CD4-positive, alpha-beta memory T cell (primary cell): ENCODE results near the gene C1orf94. TPM values are rescaled to one million over a fixed set of nuclear protein-coding genes. Genes with fewer than 3 reads are reported as not detected.

Source experiments
- CTCF ChIA-PET: fragments of 350-600 bp; sonication (Branson Sonifier 250); formaldehyde crosslinking; loops from one replicate; lab custom pipeline; 2021; ENCODE audit warnings: inconsistent platforms; ENCODE audit not compliant: partially characterized antibody; lab: Charles Lee
- POLR2A ChIA-PET: fragments of 350-600 bp; sonication (Branson Sonifier 250); formaldehyde crosslinking; loops from one replicate; lab custom pipeline; 2021; ENCODE audit not compliant: partially characterized antibody; lab: Charles Lee
- DNase-seq, 5 donors: peaks; one replicate each; pipeline versions ENCODE4 v3.0.0 to v3.0.0-alpha.2; 2020 to 2022; ENCODE audit warnings: mixed read lengths in 1 of 5
- H3K27ac ChIP-seq: one replicate; pipeline ENCODE4 v1.7.0; 2013; ENCODE audit warnings: low read depth, low read length
- H3K27me3 ChIP-seq: 2 replicates; pipeline ENCODE4 v1.7.0; 2013; ENCODE audit warnings: mild to moderate bottlenecking, low read length, moderate library complexity; ENCODE audit not compliant: insufficient read depth
- H3K36me3 ChIP-seq: 2 replicates; pipeline ENCODE4 v1.7.0; 2013; ENCODE audit warnings: mild to moderate bottlenecking, low read length, moderate library complexity; ENCODE audit not compliant: insufficient read depth
- H3K4me1 ChIP-seq: 2 replicates; pipeline ENCODE4 v1.7.0; 2013; ENCODE audit warnings: mild to moderate bottlenecking, low read length, moderate library complexity; ENCODE audit not compliant: insufficient read depth
- H3K4me3 ChIP-seq, 2 donors: one replicate each; pipeline ENCODE4 v1.7.0; 2013; ENCODE audit warnings: low read length in 2 of 2, mild to moderate bottlenecking in 1 of 2
- H3K9me3 ChIP-seq, 2 donors: one replicate each; pipeline ENCODE4 v1.7.0; 2013; ENCODE audit warnings: low read length in 2 of 2, control low read depth in 1 of 2; ENCODE audit not compliant: control insufficient read depth in 1 of 2
- H3K27ac Mint-ChIP-seq, 7 donors: one replicate each; pipeline ENCODE4 v1.8.0; 2020 to 2021; ENCODE audit warnings: mixed read lengths in 7 of 7, mild to moderate bottlenecking in 6 of 7, inconsistent platforms in 3 of 7, moderate library complexity in 3 of 7
- H3K27me3 Mint-ChIP-seq, 2 donors: one replicate each; pipeline ENCODE4 v1.8.0; 2020 to 2021; ENCODE audit warnings: mixed read lengths in 2 of 2
- H3K36me3 Mint-ChIP-seq, 2 donors: one replicate each; pipeline ENCODE4 v1.8.0; 2020 to 2021; ENCODE audit warnings: mixed read lengths in 2 of 2, inconsistent platforms in 1 of 2, mild to moderate bottlenecking in 1 of 2
- H3K4me1 Mint-ChIP-seq, 4 donors: one replicate each; pipeline ENCODE4 v1.8.0; 2020 to 2021; ENCODE audit warnings: mixed read lengths in 4 of 4, mild to moderate bottlenecking in 1 of 4
- H3K4me3 Mint-ChIP-seq, 8 donors: one replicate each; pipeline ENCODE4 v1.8.0; 2020 to 2021; ENCODE audit warnings: mixed read lengths in 8 of 8, mild to moderate bottlenecking in 7 of 8, moderate library complexity in 6 of 8, inconsistent platforms in 3 of 8
- H3K9me3 Mint-ChIP-seq, 8 donors: one replicate each; pipeline ENCODE4 v1.8.0; 2020 to 2021; ENCODE audit warnings: mixed read lengths in 8 of 8, mild to moderate bottlenecking in 5 of 8, inconsistent platforms in 3 of 8, moderate library complexity in 1 of 8
- intact Hi-C: fragments of 100-400 bp; cut with micrococcal nuclease; formaldehyde crosslinking; loops from one replicate; pipeline ENCODE4 v1.15.1; 2023
- polyA plus RNA-seq, 2 donors: library from polyadenylated mRNA; unstranded; fragments of 300-500 nt; fragmentation: Illumina TruSeq; gene quantifications; one replicate each; pipeline ENCODE4 v1.2.3, GENCODE V29; 2021
- total RNA-seq, 2 experiments: library from RNA; stranded (reverse); gene quantifications; one replicate each; pipeline ENCODE4 v1.2.3, GENCODE V29; 2021

C1orf94 gene
- total and polyA plus RNA-seq, 4 experiments from 2014 or later: not detected

DNA sequence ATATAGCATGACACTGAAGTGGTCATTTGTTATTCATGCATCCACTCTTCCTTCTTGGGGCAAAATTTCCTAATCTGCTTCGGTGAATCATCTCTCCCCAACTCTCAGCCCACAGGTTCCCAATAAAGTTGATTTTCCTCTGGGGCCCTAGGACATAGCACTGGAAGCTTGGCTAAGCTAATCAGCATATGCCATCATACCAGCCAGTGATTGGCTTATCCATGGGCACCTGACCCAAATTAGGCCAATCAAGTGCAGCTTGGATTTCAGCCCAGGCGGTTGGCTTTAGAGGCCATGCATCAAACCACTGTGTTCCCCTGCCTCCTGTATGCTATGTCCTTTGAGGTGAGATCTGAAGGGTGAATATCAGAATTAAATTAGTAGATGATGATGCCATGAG lies 58.9 kb downstream of the C1orf94 start:
- H3K27ac ChIP-seq: no peak overlapping the region
- Mint-ChIP-seq H3K9me3 (peaks cover 0 to 6% (median 0%) of the 10 kb centered on the region in 8 donors), H3K36me3 (no peaks in the 10 kb centered on the region), H3K4me1 (no peaks in the 10 kb centered on the region), H3K4me3 (no peak overlapping the region), H3K27ac (no peak overlapping the region), H3K27me3 (peaks cover 4% of the 10 kb centered on the region in 2 donors)
- H3K4me3 ChIP-seq: no peak overlapping the region
- ChIA-PET CTCF (no interaction called here), POLR2A (no interaction called here)
- no peaks in the 10 kb centered on the region for H3K27me3 ChIP-seq
- H3K36me3 ChIP-seq: no peaks in the 10 kb centered on the region
- DNase-seq: no peak
- no peaks in the 10 kb centered on the region for H3K4me1 ChIP-seq
- intact Hi-C loops: no loop called here
- no peaks in the 10 kb centered on the region for H3K9me3 ChIP-seq

DNA sequence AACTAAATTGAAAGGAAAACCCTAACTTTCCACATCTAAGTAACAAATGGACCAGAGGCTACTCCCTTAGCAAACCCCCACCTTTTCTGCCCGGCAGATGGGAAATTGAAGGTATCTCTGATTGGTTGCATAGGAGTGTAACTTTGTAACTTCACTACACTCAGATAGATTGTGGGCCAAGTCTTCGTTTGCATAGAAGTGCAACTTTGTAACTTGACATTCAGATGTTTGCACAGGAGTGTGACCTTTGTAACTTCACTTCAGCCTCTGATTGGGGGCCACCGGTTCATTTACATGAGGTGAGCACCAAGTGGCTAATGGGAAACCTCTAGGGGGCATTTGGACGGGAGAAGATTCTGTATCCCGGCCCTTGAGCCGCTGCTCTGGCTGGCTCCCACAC lies 59.4 kb downstream of the C1orf94 start:
- no peak overlapping the region for H3K4me3 ChIP-seq
- no peak for DNase-seq
- no peaks in the 10 kb centered on the region for H3K36me3 ChIP-seq
- H3K27me3 ChIP-seq: no peaks in the 10 kb centered on the region
- Mint-ChIP-seq H3K27ac (no peak overlapping the region), H3K4me1 (no peaks in the 10 kb centered on the region), H3K27me3 (peaks cover 4% of the 10 kb centered on the region in 2 donors), H3K36me3 (no peaks in the 10 kb centered on the region), H3K4me3 (no peak overlapping the region), H3K9me3 (peaks cover 0 to 6% (median 0%) of the 10 kb centered on the region in 8 donors)
- H3K4me1 ChIP-seq: no peaks in the 10 kb centered on the region
- ChIA-PET POLR2A (no interaction called here), CTCF (no interaction called here)
- no peak overlapping the region for H3K27ac ChIP-seq
- intact Hi-C loops: no loop called here
- H3K9me3 ChIP-seq: no peaks in the 10 kb centered on the region

DNA sequence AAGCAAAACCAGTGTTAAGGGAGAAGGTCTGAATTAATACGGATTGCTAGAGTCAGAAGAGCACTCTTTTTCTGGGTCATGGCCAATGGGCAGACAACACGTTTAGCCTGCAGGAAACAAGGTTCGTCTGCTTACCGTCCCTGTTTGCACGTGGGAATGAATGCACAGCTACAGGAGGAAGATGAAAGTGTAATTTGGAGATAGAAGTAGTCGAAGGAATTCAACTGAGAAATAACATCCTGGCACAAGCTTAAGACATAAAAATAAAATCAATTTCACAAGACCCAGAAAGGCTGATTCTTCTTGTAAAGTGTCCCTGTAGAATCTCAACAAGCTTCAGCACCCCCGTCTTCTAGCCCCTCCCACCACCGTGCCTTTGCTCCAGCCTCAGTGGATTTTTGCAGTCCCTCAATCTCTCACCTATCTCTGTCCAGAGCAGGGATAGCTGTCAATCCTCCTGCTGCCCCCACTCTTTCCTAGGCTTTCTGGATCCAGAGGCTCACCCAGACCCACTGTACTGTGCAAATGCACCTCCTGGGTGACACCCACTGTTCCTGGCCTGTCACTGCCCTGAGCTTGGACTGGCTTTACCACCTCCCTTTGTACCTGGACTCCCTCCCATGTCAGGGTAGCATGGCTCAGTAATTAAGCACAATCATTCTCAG lies 60.6 kb downstream of the C1orf94 start:
- Histone ChIP-seq H3K9me3 (no peaks in the 10 kb centered on the region), H3K27me3 (no peaks in the 10 kb centered on the region), H3K27ac (no peak overlapping the region), H3K4me1 (no peaks in the 10 kb centered on the region), H3K36me3 (no peaks in the 10 kb centered on the region), H3K4me3 (no peak overlapping the region)
- Mint-ChIP-seq H3K36me3 (no peaks in the 10 kb centered on the region), H3K4me3 (no peak overlapping the region), H3K9me3 (peaks cover 0 to 6% (median 0%) of the 10 kb centered on the region in 8 donors), H3K27ac (no peak overlapping the region), H3K4me1 (no peaks in the 10 kb centered on the region), H3K27me3 (peaks cover 2 to 4% of the 10 kb centered on the region in 2 donors)
- no peak for DNase-seq
- ChIA-PET POLR2A (no interaction called here), CTCF (no interaction called here)
- intact Hi-C loops: no loop called here

DNA sequence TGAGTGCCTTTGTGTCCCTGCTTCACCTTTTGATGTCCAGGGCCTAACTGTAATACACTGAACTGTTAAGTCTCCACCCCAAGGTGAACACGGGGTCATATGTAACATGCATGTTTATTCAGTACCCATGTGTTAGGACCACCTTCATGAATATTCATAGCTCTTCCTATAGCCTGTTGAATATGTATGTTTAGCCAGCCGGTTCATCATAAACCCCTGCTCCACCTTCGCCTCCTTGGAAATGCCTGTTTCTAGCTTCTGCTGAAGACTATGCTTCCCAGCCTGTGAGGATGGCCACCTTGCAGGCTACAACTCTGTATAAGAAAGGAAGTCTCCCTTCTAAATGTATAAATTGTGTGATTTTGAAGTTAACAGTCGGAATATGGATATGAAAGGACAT lies 69.3 kb downstream of the C1orf94 start:
- Mint-ChIP-seq H3K36me3 (no peaks in the 10 kb centered on the region), H3K27me3 (peaks cover 18 to 29% of the 10 kb centered on the region in 2 donors), H3K9me3 (peaks cover 0 to 9% (median 4%) of the 10 kb centered on the region in 8 donors), H3K27ac (no peak overlapping the region), H3K4me1 (no peaks in the 10 kb centered on the region), H3K4me3 (no peak overlapping the region)
- Histone ChIP-seq H3K36me3 (no peaks in the 10 kb centered on the region), H3K4me3 (no peak overlapping the region), H3K27ac (no peak overlapping the region), H3K9me3 (no peaks in the 10 kb centered on the region), H3K27me3 (peaks cover 5% of the 10 kb centered on the region), H3K4me1 (no peaks in the 10 kb centered on the region)
- intact Hi-C loops: no loop called here
- CTCF ChIA-PET: no interaction called here
- POLR2A ChIA-PET: no interaction called here
- no peak for DNase-seq

- POLR2A ChIA-PET: no interaction called here
Measured at GRCh38 chr1:34250342-34250741, 73.6 kb downstream of the C1orf94 start.

GRCh38 chr1:34262023-34262853 lies 85.5 kb downstream of the C1orf94 start:
- H3K4me3 Mint-ChIP-seq: no peak overlapping the region

More at GRCh38 chr1:34250342-34250741, 73.6 kb downstream of the C1orf94 start:
- H3K27ac Mint-ChIP-seq: no peak overlapping the region
- peaks cover 12 to 21% of the 10 kb centered on the region in 2 donors for H3K27me3 Mint-ChIP-seq
- H3K4me1 ChIP-seq: no peaks in the 10 kb centered on the region
- no peaks in the 10 kb centered on the region for H3K36me3 ChIP-seq
- no peaks in the 10 kb centered on the region for H3K4me1 Mint-ChIP-seq
- CTCF ChIA-PET: no interaction called here
- peaks cover 5% of the 10 kb centered on the region for H3K27me3 ChIP-seq
- peaks cover 0 to 9% (median under 1%) of the 10 kb centered on the region in 8 donors for H3K9me3 Mint-ChIP-seq
- no peak overlapping the region for H3K4me3 ChIP-seq
- H3K9me3 ChIP-seq: no peaks in the 10 kb centered on the region
- DNase-seq: no peak
- H3K27ac ChIP-seq: no peak overlapping the region
- intact Hi-C loops: no loop called here
- H3K4me3 Mint-ChIP-seq: no peak overlapping the region
- H3K36me3 Mint-ChIP-seq: no peaks in the 10 kb centered on the region

DNA sequence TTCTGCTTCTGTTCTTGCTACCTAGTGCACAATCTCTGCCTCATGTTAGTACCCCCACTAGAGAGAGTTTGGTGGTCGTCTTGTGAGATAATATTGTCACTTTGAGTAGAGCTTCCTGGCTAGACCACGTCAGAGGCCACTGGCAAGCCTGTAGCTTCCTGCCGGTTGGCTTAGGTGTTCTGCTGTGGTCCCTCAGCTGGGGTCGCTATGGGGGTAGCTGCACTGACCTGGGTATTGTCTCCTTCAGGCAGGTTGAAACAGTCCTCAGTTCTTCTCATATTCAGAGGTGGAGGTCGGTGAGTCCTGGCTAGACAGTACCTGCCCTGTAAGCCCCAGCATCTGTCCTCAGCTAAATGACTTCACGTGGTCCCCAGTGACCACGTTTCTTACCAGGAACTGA lies 86.2 kb downstream of the C1orf94 start:
- Histone ChIP-seq H3K36me3 (no peaks in the 10 kb centered on the region), H3K27me3 (no peaks in the 10 kb centered on the region), H3K4me3 (no peak overlapping the region), H3K9me3 (no peaks in the 10 kb centered on the region), H3K27ac (no peak overlapping the region), H3K4me1 (no peaks in the 10 kb centered on the region)
- Mint-ChIP-seq H3K9me3 (peaks cover 0 to 4% (median 0%) of the 10 kb centered on the region in 8 donors), H3K4me3 (no peak overlapping the region), H3K27ac (no peak overlapping the region), H3K36me3 (no peaks in the 10 kb centered on the region), H3K4me1 (no peaks in the 10 kb centered on the region), H3K27me3 (peaks cover 5 to 8% of the 10 kb centered on the region in 2 donors)
- DNase-seq: no peak
- intact Hi-C loops: no loop called here
- CTCF ChIA-PET: no interaction called here
- POLR2A ChIA-PET: no interaction called here

More at GRCh38 chr1:34262023-34262853, 85.5 kb downstream of the C1orf94 start:
- H3K27ac ChIP-seq: no peak overlapping the region
- no peaks in the 10 kb centered on the region for H3K36me3 ChIP-seq
- ChIA-PET POLR2A (no interaction called here), CTCF (no interaction called here)
- no peaks in the 10 kb centered on the region for H3K4me1 Mint-ChIP-seq
- intact Hi-C loops: no loop called here
- peaks cover 0 to 4% (median 0%) of the 10 kb centered on the region in 8 donors for H3K9me3 Mint-ChIP-seq
- no peak overlapping the region for H3K4me3 ChIP-seq
- no peaks in the 10 kb centered on the region for H3K9me3 ChIP-seq
- H3K27me3 Mint-ChIP-seq: peaks cover 5% of the 10 kb centered on the region in 2 donors
- no peaks in the 10 kb centered on the region for H3K4me1 ChIP-seq
- DNase-seq: no peak
- no peaks in the 10 kb centered on the region for H3K36me3 Mint-ChIP-seq
- no peaks in the 10 kb centered on the region for H3K27me3 ChIP-seq
- H3K27ac Mint-ChIP-seq: no peak overlapping the region
